ENCODE results near the gene B3GALT6. TPM values are rescaled to one million over a fixed set of nuclear protein-coding genes. Genes with fewer than 3 reads are reported as not detected.

B3GALT6 gene
- polyA plus RNA-seq, 3 donors: 1.9 to 8.8 (median 7.2) TPM

DNA sequence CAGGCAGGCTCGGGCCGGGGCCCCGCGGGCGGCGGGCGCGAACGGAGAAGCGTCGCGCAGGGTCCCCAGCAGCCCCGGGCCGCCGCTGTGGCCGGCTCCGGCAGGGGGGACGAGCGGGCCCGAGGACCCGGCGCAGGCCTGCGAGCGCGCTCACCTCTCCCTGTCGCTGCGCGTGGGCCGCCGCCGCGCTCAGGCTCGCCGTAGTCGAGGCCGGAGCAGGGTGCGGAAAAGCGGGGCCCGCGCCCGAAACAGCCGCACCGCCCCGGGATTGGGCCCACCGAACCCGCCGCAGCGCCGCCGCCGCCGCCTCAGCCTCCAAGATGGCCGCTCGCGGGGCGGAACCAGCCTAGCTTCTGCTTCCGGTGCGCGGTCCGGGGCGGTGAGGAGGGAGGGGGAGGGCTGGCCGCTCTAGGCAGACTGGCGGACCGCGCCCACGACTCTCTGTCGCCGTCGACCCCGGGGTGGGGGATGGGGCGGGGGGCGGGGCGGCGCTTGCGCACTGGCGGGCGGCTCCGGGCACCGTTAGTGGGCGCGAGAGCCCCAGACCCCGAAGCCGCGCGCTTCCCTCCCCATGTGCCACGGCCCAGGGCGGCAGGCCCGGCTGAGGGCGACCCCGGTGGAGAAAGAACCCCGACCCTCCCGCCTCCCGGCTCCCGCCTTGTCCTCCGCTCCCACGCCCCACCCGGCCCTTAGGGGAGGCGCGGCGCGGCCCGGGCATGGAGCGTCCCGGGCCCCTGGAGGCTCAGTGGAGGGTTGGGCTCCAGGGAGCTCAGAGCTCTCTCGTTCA is 41.7 kb downstream of the B3GALT6 start, which contains the start of gene UBE2J2:
Gene UBE2J2 (minus strand): TSS at position 343 of the 787 bp plus-strand sequence. CDS start 5,862 bp downstream, outside the sequence.
- WGBS (ENCODE audit: insufficient coverage): under 1% methylated on average over 75 of the region's 105 CpGs

More for the DNA sequence above, 41.7 kb downstream of the B3GALT6 start, which contains the start of gene UBE2J2:
- Histone ChIP-seq H3K4me1 (ENCODE audit: control insufficient read depth in 1 of 2, insufficient read depth in 2 of 2, low read length in 2 of 2) (peaks cover 29 to 30% of the 10 kb centered on the region in 2 donors), H3K27ac (ENCODE audit: low read depth in 1 of 2, low read length in 2 of 2) (peak within 1 kb of the TSS; percentile 47 to 88), H2AFZ (ENCODE audit: insufficient read depth, low read depth, low read length, poor library complexity, severe bottlenecking) (peak within 1 kb of the TSS; percentile 88), H3K4me2 (replicated peaks; ENCODE audit: extremely low read depth, low read length, poor library complexity, severe bottlenecking) (peak within 1 kb of the TSS; percentile 79), H3K9me3 (replicated peaks in 1 of 2; ENCODE audit: control insufficient read depth in 1 of 2, insufficient read depth in 1 of 2, low read length in 2 of 2) (no peaks in the 10 kb centered on the region), H3K27me3 (ENCODE audit: control insufficient read depth in 2 of 2, insufficient read depth in 2 of 2, low read length in 2 of 2) (no peaks in the 10 kb centered on the region), H3K79me2 (ENCODE audit: insufficient read depth, low read length) (peaks cover 48% of the 10 kb centered on the region), H3K4me3 (replicated peaks in 1 of 3; ENCODE audit: low read depth in 2 of 3, low read length in 3 of 3) (peak within 1 kb of the TSS; percentile 81 to 90 (median 82)), H3K9ac (ENCODE audit: insufficient read depth, low read length, poor library complexity, severe bottlenecking) (peak within 1 kb of the TSS; percentile 96), H3K36me3 (replicated peaks in 1 of 2; ENCODE audit: control insufficient read depth in 1 of 2, insufficient read depth in 2 of 2, low read length in 2 of 2) (peaks cover 0 to 3% of the 10 kb centered on the region in 2 donors), H4K20me1 (ENCODE audit: insufficient read depth, low read length) (peaks cover 42% of the 10 kb centered on the region)
- Mint-ChIP-seq H3K36me3 (peaks cover 16 to 24% of the 10 kb centered on the region in 2 donors), H3K27me3 (ENCODE audit: low read depth in 3 of 3) (peaks cover 0 to 1% (median 1%) of the 10 kb centered on the region in 3 donors), H3K4me3 (peak within 1 kb of the TSS; percentile 92 to 94), H3K9me3 (no peaks in the 10 kb centered on the region), H3K4me1 (peaks cover 39% of the 10 kb centered on the region), H3K27ac (peak within 1 kb of the TSS; percentile 84 to 95 (median 93))
- intact Hi-C loops (cut with micrococcal nuclease): no loop called here
- no peak for TF ChIP-seq CTCF (IDR thresholded peaks at IDR 0.05)
- DNase-seq: peak; percentile 84 to 89 (median 86)

All from CD14-positive monocyte (primary cell).